Measurements from ENCODE around the gene ATOSB.
A peak's percentile ranks its signal among the peaks of the same experiment; 100 is the strongest.

The ATOSB gene

GRCh38 chr9:35096035-35096849 lies 19.4 kb downstream of the ATOSB start, which contains the start of gene PIGO:
Gene PIGO, minus strand, starts transcription at chr9:35096591. Its CDS starts 1,026 bp downstream, at chr9:35095565.
- Histone ChIP-seq H3K4me3 (ENCODE audit: low read length) (peak within 1 kb of the TSS; percentile 86), H3K36me3 (ENCODE audit: insufficient read depth, low read length) (peaks cover 39% of the 10 kb centered on the region), H3K4me1 (ENCODE audit: insufficient read depth, low read length) (peaks cover 11% of the 10 kb centered on the region), H3K27me3 (ENCODE audit: insufficient read depth, low read length) (no peaks in the 10 kb centered on the region), H2AFZ (ENCODE audit: low read depth, low read length) (peak within 1 kb of the TSS; percentile 55), H3K9me3 (ENCODE audit: low read length) (no peaks in the 10 kb centered on the region)

- Histone ChIP-seq H3K27me3 (ENCODE audit: insufficient read depth, low read length) (no peaks in the 10 kb centered on the region), H2AFZ (ENCODE audit: low read depth, low read length) (no peak overlapping the region), H3K36me3 (ENCODE audit: insufficient read depth, low read length) (peaks cover 60% of the 10 kb centered on the region), H3K9me3 (ENCODE audit: low read length) (no peaks in the 10 kb centered on the region), H3K4me3 (ENCODE audit: low read length) (no peak overlapping the region), H3K4me1 (ENCODE audit: insufficient read depth, low read length) (peaks cover 8% of the 10 kb centered on the region)
Observed at GRCh38 chr9:35091536-35091935, 24.1 kb downstream of the ATOSB start.

- no peaks in the 10 kb centered on the region for H3K9me3 ChIP-seq (ENCODE audit: low read length)
- H3K27me3 ChIP-seq (ENCODE audit: insufficient read depth, low read length), result no peaks in the 10 kb centered on the region
- peaks cover 61% of the 10 kb centered on the region for H3K36me3 ChIP-seq (ENCODE audit: insufficient read depth, low read length)
- H3K4me3 ChIP-seq (ENCODE audit: low read length), result no peak overlapping the region
- H2AFZ ChIP-seq (ENCODE audit: low read depth, low read length), result no peak overlapping the region
- no peaks in the 10 kb centered on the region for H3K4me1 ChIP-seq (ENCODE audit: insufficient read depth, low read length)
Observed at GRCh38 chr9:35089434-35089833, 26.2 kb downstream of the ATOSB start.

GRCh38 chr9:35085078-35085477 lies 30.6 kb downstream of the ATOSB start:
- no peaks in the 10 kb centered on the region for H3K9me3 ChIP-seq (ENCODE audit: low read length)
- H3K27me3 ChIP-seq (ENCODE audit: insufficient read depth, low read length), result no peaks in the 10 kb centered on the region
- peaks cover 28% of the 10 kb centered on the region for H3K36me3 ChIP-seq (ENCODE audit: insufficient read depth, low read length)
- H2AFZ ChIP-seq (ENCODE audit: low read depth, low read length), result no peak overlapping the region
- H3K4me3 ChIP-seq (ENCODE audit: low read length), result no peak overlapping the region
- peaks cover 3% of the 10 kb centered on the region for H3K4me1 ChIP-seq (ENCODE audit: insufficient read depth, low read length)

GRCh38 chr9:35079426-35080341 lies 36.0 kb downstream of the ATOSB start, which contains the start of gene FANCG:
Gene FANCG, minus strand, starts transcription at chr9:35079942. Its CDS starts 418 bp downstream, at chr9:35079524.
- Histone ChIP-seq H3K36me3 (ENCODE audit: insufficient read depth, low read length) (peaks cover 24% of the 10 kb centered on the region), H3K9me3 (ENCODE audit: low read length) (no peaks in the 10 kb centered on the region), H3K4me1 (ENCODE audit: insufficient read depth, low read length) (peaks cover 19% of the 10 kb centered on the region), H2AFZ (ENCODE audit: low read depth, low read length) (peak within 1 kb of the TSS; percentile 43), H3K4me3 (ENCODE audit: low read length) (peak within 1 kb of the TSS; percentile 60), H3K27me3 (ENCODE audit: insufficient read depth, low read length) (no peaks in the 10 kb centered on the region)

- Histone ChIP-seq H3K36me3 (ENCODE audit: insufficient read depth, low read length) (peaks cover 30% of the 10 kb centered on the region), H3K27me3 (ENCODE audit: insufficient read depth, low read length) (no peaks in the 10 kb centered on the region), H3K4me1 (ENCODE audit: insufficient read depth, low read length) (peaks cover 19% of the 10 kb centered on the region), H2AFZ (ENCODE audit: low read depth, low read length) (peak overlapping the region; percentile 43), H3K9me3 (ENCODE audit: low read length) (no peaks in the 10 kb centered on the region), H3K4me3 (ENCODE audit: low read length) (peak overlapping the region; percentile 60)
Observed at GRCh38 chr9:35079041-35079425, 36.6 kb downstream of the ATOSB start.

- Histone ChIP-seq H3K36me3 (ENCODE audit: insufficient read depth, low read length) (peaks cover 37% of the 10 kb centered on the region), H3K9me3 (ENCODE audit: low read length) (no peaks in the 10 kb centered on the region), H3K4me3 (ENCODE audit: low read length) (peak overlapping the region; percentile 60), H2AFZ (ENCODE audit: low read depth, low read length) (no peak overlapping the region), H3K4me1 (ENCODE audit: insufficient read depth, low read length) (peaks cover 23% of the 10 kb centered on the region), H3K27me3 (ENCODE audit: insufficient read depth, low read length) (no peaks in the 10 kb centered on the region)
Observed at GRCh38 chr9:35078066-35078465, 37.6 kb downstream of the ATOSB start.

GRCh38 chr9:35076848-35077247 lies 38.8 kb downstream of the ATOSB start:
- no peaks in the 10 kb centered on the region for H3K9me3 ChIP-seq (ENCODE audit: low read length)

GRCh38 chr9:35075358-35075757 lies 40.3 kb downstream of the ATOSB start:
- no peak overlapping the region for H2AFZ ChIP-seq (ENCODE audit: low read depth, low read length)
- H3K4me3 ChIP-seq (ENCODE audit: low read length), result no peak overlapping the region
- peaks cover 37% of the 10 kb centered on the region for H3K36me3 ChIP-seq (ENCODE audit: insufficient read depth, low read length)
- no peaks in the 10 kb centered on the region for H3K27me3 ChIP-seq (ENCODE audit: insufficient read depth, low read length)
- H3K4me1 ChIP-seq (ENCODE audit: insufficient read depth, low read length), result peaks cover 34% of the 10 kb centered on the region
- H3K9me3 ChIP-seq (ENCODE audit: low read length), result no peaks in the 10 kb centered on the region

More at GRCh38 chr9:35076848-35077247, 38.8 kb downstream of the ATOSB start:
- Histone ChIP-seq H3K4me1 (ENCODE audit: insufficient read depth, low read length) (peaks cover 27% of the 10 kb centered on the region), H2AFZ (ENCODE audit: low read depth, low read length) (no peak overlapping the region), H3K27me3 (ENCODE audit: insufficient read depth, low read length) (no peaks in the 10 kb centered on the region), H3K36me3 (ENCODE audit: insufficient read depth, low read length) (peaks cover 37% of the 10 kb centered on the region), H3K4me3 (ENCODE audit: low read length) (no peak overlapping the region)

- Histone ChIP-seq H3K27me3 (ENCODE audit: insufficient read depth, low read length) (no peaks in the 10 kb centered on the region), H2AFZ (ENCODE audit: low read depth, low read length) (no peak overlapping the region)
Observed at GRCh38 chr9:35074791-35075190, 40.9 kb downstream of the ATOSB start.

GRCh38 chr9:35074141-35074540 lies 41.5 kb downstream of the ATOSB start:
- Histone ChIP-seq H3K4me3 (ENCODE audit: low read length) (no peak overlapping the region), H2AFZ (ENCODE audit: low read depth, low read length) (no peak overlapping the region), H3K27me3 (ENCODE audit: insufficient read depth, low read length) (no peaks in the 10 kb centered on the region), H3K36me3 (ENCODE audit: insufficient read depth, low read length) (peaks cover 41% of the 10 kb centered on the region), H3K4me1 (ENCODE audit: insufficient read depth, low read length) (peaks cover 35% of the 10 kb centered on the region), H3K9me3 (ENCODE audit: low read length) (no peaks in the 10 kb centered on the region)

More at GRCh38 chr9:35074791-35075190, 40.9 kb downstream of the ATOSB start:
- Histone ChIP-seq H3K36me3 (ENCODE audit: insufficient read depth, low read length) (peaks cover 41% of the 10 kb centered on the region), H3K4me3 (ENCODE audit: low read length) (no peak overlapping the region), H3K4me1 (ENCODE audit: insufficient read depth, low read length) (peaks cover 37% of the 10 kb centered on the region), H3K9me3 (ENCODE audit: low read length) (no peaks in the 10 kb centered on the region)

- no peak overlapping the region for H2AFZ ChIP-seq (ENCODE audit: low read depth, low read length)
- no peaks in the 10 kb centered on the region for H3K9me3 ChIP-seq (ENCODE audit: low read length)
- peaks cover 26% of the 10 kb centered on the region for H3K4me1 ChIP-seq (ENCODE audit: insufficient read depth, low read length)
- H3K4me3 ChIP-seq (ENCODE audit: low read length), result no peak overlapping the region
- H3K27me3 ChIP-seq (ENCODE audit: insufficient read depth, low read length), result no peaks in the 10 kb centered on the region
- H3K36me3 ChIP-seq (ENCODE audit: insufficient read depth, low read length), result peaks cover 48% of the 10 kb centered on the region
Observed at GRCh38 chr9:35073279-35073612, 42.4 kb downstream of the ATOSB start.
